Measurements from ENCODE around the gene ITGA8. TPM values are rescaled to one million over a fixed set of nuclear protein-coding genes. Genes with fewer than 3 reads are reported as not detected.
"Not testable (repeated sequence)": the region's sequence is repeated elsewhere in the genome, so short reads cannot be mapped to it uniquely, and the experiment has no call there.

The ITGA8 gene
- polyA plus RNA-seq, 1 experiment, result 0.25 TPM

- Histone ChIP-seq H3K27ac (ENCODE audit: low read depth, low read length) (no peak overlapping the region), H3K27me3 (ENCODE audit: control insufficient read depth, insufficient read depth, low read length) (no peaks in the 10 kb centered on the region), H3K4me3 (ENCODE audit: low read depth, low read length) (no peak overlapping the region), H3K9me3 (ENCODE audit: control insufficient read depth, insufficient read depth, low read length) (no peaks in the 10 kb centered on the region)
- DNase-seq (ENCODE audit: low read depth, low spot score), result no peak
- TF ChIP-seq CTCF (IDR thresholded peaks at IDR 0.05; ENCODE audit: low read depth, low read length), result no peak
- POLR2A ChIA-PET, result no interaction called here
- CTCF ChIA-PET, result no interaction called here
Observed at GRCh38 chr10:15642095-15642494, 77.6 kb downstream of the ITGA8 start.

- no peak for TF ChIP-seq CTCF (IDR thresholded peaks at IDR 0.05; ENCODE audit: low read depth, low read length)
- Histone ChIP-seq H3K9me3 (ENCODE audit: control insufficient read depth, insufficient read depth, low read length) (no peaks in the 10 kb centered on the region), H3K27ac (ENCODE audit: low read depth, low read length) (no peak overlapping the region), H3K4me3 (ENCODE audit: low read depth, low read length) (no peak overlapping the region), H3K27me3 (ENCODE audit: control insufficient read depth, insufficient read depth, low read length) (peaks cover 3% of the 10 kb centered on the region)
- DNase-seq (ENCODE audit: low read depth, low spot score), result no peak
- ChIA-PET POLR2A (no interaction called here), CTCF (no interaction called here)
Observed at GRCh38 chr10:15640536-15641085, 79.1 kb downstream of the ITGA8 start.

GRCh38 chr10:15636446-15636845 lies 83.3 kb downstream of the ITGA8 start:
- peaks cover 3% of the 10 kb centered on the region for H3K27me3 ChIP-seq (ENCODE audit: control insufficient read depth, insufficient read depth, low read length)
- no peak overlapping the region for H3K27ac ChIP-seq (ENCODE audit: low read depth, low read length)
- no peak for TF ChIP-seq CTCF (IDR thresholded peaks at IDR 0.05; ENCODE audit: low read depth, low read length)
- no peak for DNase-seq (ENCODE audit: low read depth, low spot score)
- POLR2A ChIA-PET, result interaction anchor here (0.6 kb wide), 1 partner anchor 861 kb away, joined by 5 read pairs; no protein-coding TSS in a partner anchor
- CTCF ChIA-PET, result no interaction called here
- no peak overlapping the region for H3K4me3 ChIP-seq (ENCODE audit: low read depth, low read length)
- no peaks in the 10 kb centered on the region for H3K9me3 ChIP-seq (ENCODE audit: control insufficient read depth, insufficient read depth, low read length)

GRCh38 chr10:15632456-15633091 lies 87.1 kb downstream of the ITGA8 start:
- ChIA-PET POLR2A (no interaction called here), CTCF (no interaction called here)
- no peak for TF ChIP-seq CTCF (IDR thresholded peaks at IDR 0.05; ENCODE audit: low read depth, low read length)
- Histone ChIP-seq H3K9me3 (ENCODE audit: control insufficient read depth, insufficient read depth, low read length) (no peaks in the 10 kb centered on the region), H3K27ac (ENCODE audit: low read depth, low read length) (no peak overlapping the region), H3K4me3 (ENCODE audit: low read depth, low read length) (no peak overlapping the region), H3K27me3 (ENCODE audit: control insufficient read depth, insufficient read depth, low read length) (peaks cover 3% of the 10 kb centered on the region)
- DNase-seq (ENCODE audit: low read depth, low spot score), result no peak

- CTCF ChIA-PET; H3K4me3 ChIP-seq (ENCODE audit: low read depth, low read length); H3K9me3 ChIP-seq (ENCODE audit: control insufficient read depth, insufficient read depth, low read length): not testable (repeated sequence)
Observed at GRCh38 chr10:15631205-15631604, 88.5 kb downstream of the ITGA8 start.

More at GRCh38 chr10:15631205-15631604, 88.5 kb downstream of the ITGA8 start:
- POLR2A ChIA-PET; H3K27ac ChIP-seq (ENCODE audit: low read depth, low read length); H3K27me3 ChIP-seq (ENCODE audit: control insufficient read depth, insufficient read depth, low read length); DNase-seq (ENCODE audit: low read depth, low spot score): not testable (repeated sequence)

Data from AG04450 (cell line).